Stomach (tissue), 9 donors: Measurements from ENCODE around the gene NRG2. TPM values are rescaled to one million over a fixed set of nuclear protein-coding genes. Genes with fewer than 3 reads are reported as not detected.

ENCODE experiments used
- DNase-seq, 2 donors: peaks; one replicate each; pipeline versions ENCODE4 v3.0.0 to v3.0.0-alpha.2; 2013 to 2019
- H3K27ac ChIP-seq, 5 donors: fragments of 200-600 bp in 4 of 5; sonication (generic) in 4 of 5; one replicate each; pipeline ENCODE4 v1.5.1; 2013 to 2019; ENCODE audit warnings: mild to moderate bottlenecking in 1 of 5, moderate library complexity in 1 of 5
- H3K27me3 ChIP-seq, 3 donors: fragments of 200-600 bp; sonication (generic); one replicate each; pipeline ENCODE4 v1.5.1; 2017 to 2019; ENCODE audit warnings: mixed run types in 1 of 3
- H3K36me3 ChIP-seq, 4 donors: fragments of 200-600 bp; sonication (generic); 1 replicate in 3 of 4; 2 replicates in 1 of 4; pipeline ENCODE4 v1.5.1; 2016 to 2019
- H3K4me1 ChIP-seq, 4 donors: fragments of 200-600 bp; sonication (generic); one replicate each; pipeline ENCODE4 v1.5.1; 2016 to 2019
- H3K4me3 ChIP-seq, 4 donors: fragments of 200-600 bp; sonication (generic) in 3 of 4; one replicate each; pipeline ENCODE4 v1.5.1; 2016 to 2019; ENCODE audit warnings: mild to moderate bottlenecking in 1 of 4
- H3K9me3 ChIP-seq, 4 donors: fragments of 200-600 bp; sonication (generic); one replicate each; pipeline ENCODE4 v1.5.1; 2016 to 2019
- EP300 ChIP-seq: sonication (generic); formaldehyde crosslinking; IDR thresholded peaks from one replicate; pipeline ENCODE4 v1.6.1; 2017; ENCODE audit warnings: antibody characterized with exemption
- POLR2A ChIP-seq, 4 donors: fragments of 450-650 bp; IDR thresholded peaks; one replicate each; pipeline ENCODE4 v1.6.1; 2016; ENCODE audit warnings: antibody characterized with exemption in 4 of 4, control low read depth in 2 of 4, mild to moderate bottlenecking in 1 of 4, moderate library complexity in 1 of 4
- POLR2AphosphoS5 ChIP-seq, 3 donors: sonication (generic); formaldehyde crosslinking; IDR thresholded peaks; one replicate each; pipeline ENCODE4 v1.6.1; 2016; ENCODE audit warnings: antibody characterized with exemption in 3 of 3
- WGBS, 5 donors: extraction: QIAGEN DNeasy Blood & Tissue Kit in 3 of 5; methylation state at CpG; one replicate each; pipeline versions ENCODE4 v1.1.5 to v1.1.7; 2013 to 2018; 5-methylcytosine and 5-hydroxymethylcytosine counted together
- intact Hi-C: fragments of 100-400 bp; cut with DNase I; formaldehyde crosslinking; loops from one replicate; pipeline ENCODE4 v1.15.1; 2023; ENCODE audit warnings: low total_unique reads
- polyA plus RNA-seq, 3 donors: library from polyadenylated mRNA; stranded (reverse); fragments of 200-250 nt; gene quantifications; one replicate each; pipeline ENCODE4 v1.2.3, GENCODE V29; 2013
- total RNA-seq, 5 donors: library from RNA; depleted of rRNA; stranded (reverse); fragments of >200 nt; gene quantifications; one replicate each; pipeline versions ENCODE4 v1.1.0 to v1.2.3, GENCODE V29; 2014 to 2016
- TF ChIP-seq, protein P1 (sequence below), 7 experiments: fragments of 450-650 bp in 4 of 7; fragments of 200-600 bp in 3 of 7; sonication (generic) in 3 of 7; IDR thresholded peaks; one replicate each; pipeline ENCODE4 v1.5.1; 2016 to 2019; ENCODE audit warnings: antibody characterized with exemption in 7 of 7, control low read depth in 2 of 7, mild to moderate bottlenecking in 1 of 7
- donor health status: healthy with polysubstance abuse.
- donor health status: Bipolar disorder and iron deficiency.
- donor health status: healthy.

NRG2 gene
- total and polyA plus RNA-seq, 8 donors = 0.25 to 22.2 (median 1.2) TPM; not detected in 1

DNA sequence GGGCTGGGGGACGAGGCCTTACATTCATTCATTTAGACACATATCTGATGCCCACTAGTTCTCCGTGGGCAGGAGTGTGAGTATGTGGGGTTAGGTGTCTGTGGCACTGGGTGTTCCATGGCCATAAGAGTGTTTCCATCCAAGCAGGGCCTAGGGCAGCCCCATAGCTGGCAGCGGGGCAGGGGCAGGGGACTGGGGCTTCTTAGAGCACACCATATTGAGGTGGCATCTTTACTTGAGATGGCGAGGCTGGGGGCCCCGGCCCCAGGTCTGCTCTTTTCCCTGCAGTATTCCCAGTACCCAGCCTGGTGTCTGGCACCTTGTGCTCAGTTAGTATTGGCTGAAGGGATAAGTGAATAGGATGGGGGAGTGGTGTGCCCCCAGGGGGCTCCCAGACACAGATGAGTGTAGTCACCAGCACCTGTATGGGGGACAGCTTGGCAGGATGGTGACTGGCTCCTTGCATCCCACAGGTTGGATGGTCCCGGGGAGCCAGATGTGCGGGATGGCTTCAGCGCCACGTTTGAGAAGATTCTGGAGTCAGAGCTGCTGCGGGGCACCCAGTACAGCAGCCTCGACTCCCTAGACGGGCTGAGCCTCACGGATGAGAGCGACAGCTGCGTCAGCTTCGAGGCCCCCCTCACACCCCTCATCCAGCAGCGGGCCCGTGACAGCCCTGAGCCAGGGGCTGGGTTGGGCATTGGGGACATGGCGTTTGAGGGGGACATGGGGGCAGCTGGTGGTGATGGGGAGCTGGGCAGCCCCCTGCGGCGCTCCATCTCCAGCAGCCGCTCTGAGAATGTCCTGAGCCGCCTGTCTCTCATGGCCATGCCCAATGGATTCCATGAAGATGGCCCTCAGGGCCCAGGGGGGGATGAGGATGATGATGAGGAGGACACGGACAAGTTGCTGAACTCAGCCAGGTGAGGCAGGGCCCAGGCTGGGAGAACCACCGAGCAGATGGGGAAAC is 230.0 kb downstream of the NRG2 start:
- no peak for DNase-seq
- TF ChIP-seq POLR2A (IDR thresholded peaks at IDR 0.05) (no peak), POLR2AphosphoS5 (IDR thresholded peaks at IDR 0.05) (no peak), EP300 (no peak)
- TF ChIP-seq, protein P1, sequence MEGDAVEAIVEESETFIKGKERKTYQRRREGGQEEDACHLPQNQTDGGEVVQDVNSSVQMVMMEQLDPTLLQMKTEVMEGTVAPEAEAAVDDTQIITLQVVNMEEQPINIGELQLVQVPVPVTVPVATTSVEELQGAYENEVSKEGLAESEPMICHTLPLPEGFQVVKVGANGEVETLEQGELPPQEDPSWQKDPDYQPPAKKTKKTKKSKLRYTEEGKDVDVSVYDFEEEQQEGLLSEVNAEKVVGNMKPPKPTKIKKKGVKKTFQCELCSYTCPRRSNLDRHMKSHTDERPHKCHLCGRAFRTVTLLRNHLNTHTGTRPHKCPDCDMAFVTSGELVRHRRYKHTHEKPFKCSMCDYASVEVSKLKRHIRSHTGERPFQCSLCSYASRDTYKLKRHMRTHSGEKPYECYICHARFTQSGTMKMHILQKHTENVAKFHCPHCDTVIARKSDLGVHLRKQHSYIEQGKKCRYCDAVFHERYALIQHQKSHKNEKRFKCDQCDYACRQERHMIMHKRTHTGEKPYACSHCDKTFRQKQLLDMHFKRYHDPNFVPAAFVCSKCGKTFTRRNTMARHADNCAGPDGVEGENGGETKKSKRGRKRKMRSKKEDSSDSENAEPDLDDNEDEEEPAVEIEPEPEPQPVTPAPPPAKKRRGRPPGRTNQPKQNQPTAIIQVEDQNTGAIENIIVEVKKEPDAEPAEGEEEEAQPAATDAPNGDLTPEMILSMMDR (IDR thresholded peaks at IDR 0.05) = no peak
- 84 to 92% (median 87%) methylated on average over 13 to 25 of the region's 25 CpGs for WGBS, 5 donors

DNA sequence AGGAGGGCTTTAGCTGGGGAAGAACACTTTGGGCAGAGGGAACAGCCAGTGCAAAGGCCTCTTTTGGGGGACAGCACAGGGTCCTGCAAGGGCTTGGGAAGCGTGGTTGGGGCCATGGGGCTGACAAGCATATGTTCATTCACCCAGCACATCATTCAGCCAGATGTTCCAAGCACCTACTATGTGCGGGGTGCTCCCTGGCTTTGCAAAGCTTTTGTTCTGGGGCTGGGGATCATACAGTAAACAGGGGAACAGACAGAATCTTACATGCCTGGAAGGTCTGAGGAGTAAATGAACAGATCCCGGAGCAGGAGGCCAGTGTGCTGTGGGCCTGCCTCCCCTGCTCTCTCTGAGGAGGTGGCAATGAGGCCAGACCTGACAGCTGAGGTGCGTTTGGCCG is 230.8 kb downstream of the NRG2 start:
- DNase-seq = no peak

More for the DNA sequence above, 230.0 kb downstream of the NRG2 start:
- Histone ChIP-seq H3K27me3 (peaks cover 0 to 36% (median 11%) of the 10 kb centered on the region in 3 donors), H3K36me3 (no peaks in the 10 kb centered on the region), H3K9me3 (peaks cover 0 to 3% (median under 1%) of the 10 kb centered on the region in 4 donors), H3K4me3 (no peak overlapping the region), H3K4me1 (no peaks in the 10 kb centered on the region), H3K27ac (no peak overlapping the region)
- intact Hi-C loops = no loop called here

DNA sequence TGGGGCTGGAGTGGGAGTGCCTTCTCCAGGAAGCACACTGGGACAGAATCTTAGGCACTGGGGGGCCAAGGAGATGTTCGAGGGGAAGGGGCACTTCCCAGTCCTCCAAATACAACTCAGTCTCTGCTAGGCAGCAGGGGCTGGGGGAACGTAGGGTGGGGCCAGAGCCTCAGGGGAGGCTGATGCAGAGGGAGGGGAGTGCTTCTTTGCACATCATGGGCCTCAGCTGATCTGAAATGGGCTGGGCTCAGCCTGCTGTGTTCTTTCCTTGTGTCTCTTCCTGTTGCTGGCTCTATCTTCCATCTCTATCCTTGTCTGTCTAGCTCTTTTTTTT is 231.9 kb downstream of the NRG2 start:
- 16 to 45% (median 28%) methylated on average over 2 of the region's 2 CpGs for WGBS, 5 donors

More for the DNA sequence above, 230.8 kb downstream of the NRG2 start:
- TF ChIP-seq POLR2A (IDR thresholded peaks at IDR 0.05) = no peak
- H3K9me3 ChIP-seq = no peaks in the 10 kb centered on the region
- H3K4me3 ChIP-seq = no peak overlapping the region
- no peak overlapping the region for H3K27ac ChIP-seq
- H3K4me1 ChIP-seq = no peaks in the 10 kb centered on the region
- H3K27me3 ChIP-seq = peaks cover 0 to 37% (median 12%) of the 10 kb centered on the region in 3 donors
- intact Hi-C loops = no loop called here
- no peaks in the 10 kb centered on the region for H3K36me3 ChIP-seq
- 66 to 80% (median 78%) methylated on average over 5 of the region's 5 CpGs for WGBS, 5 donors

DNA sequence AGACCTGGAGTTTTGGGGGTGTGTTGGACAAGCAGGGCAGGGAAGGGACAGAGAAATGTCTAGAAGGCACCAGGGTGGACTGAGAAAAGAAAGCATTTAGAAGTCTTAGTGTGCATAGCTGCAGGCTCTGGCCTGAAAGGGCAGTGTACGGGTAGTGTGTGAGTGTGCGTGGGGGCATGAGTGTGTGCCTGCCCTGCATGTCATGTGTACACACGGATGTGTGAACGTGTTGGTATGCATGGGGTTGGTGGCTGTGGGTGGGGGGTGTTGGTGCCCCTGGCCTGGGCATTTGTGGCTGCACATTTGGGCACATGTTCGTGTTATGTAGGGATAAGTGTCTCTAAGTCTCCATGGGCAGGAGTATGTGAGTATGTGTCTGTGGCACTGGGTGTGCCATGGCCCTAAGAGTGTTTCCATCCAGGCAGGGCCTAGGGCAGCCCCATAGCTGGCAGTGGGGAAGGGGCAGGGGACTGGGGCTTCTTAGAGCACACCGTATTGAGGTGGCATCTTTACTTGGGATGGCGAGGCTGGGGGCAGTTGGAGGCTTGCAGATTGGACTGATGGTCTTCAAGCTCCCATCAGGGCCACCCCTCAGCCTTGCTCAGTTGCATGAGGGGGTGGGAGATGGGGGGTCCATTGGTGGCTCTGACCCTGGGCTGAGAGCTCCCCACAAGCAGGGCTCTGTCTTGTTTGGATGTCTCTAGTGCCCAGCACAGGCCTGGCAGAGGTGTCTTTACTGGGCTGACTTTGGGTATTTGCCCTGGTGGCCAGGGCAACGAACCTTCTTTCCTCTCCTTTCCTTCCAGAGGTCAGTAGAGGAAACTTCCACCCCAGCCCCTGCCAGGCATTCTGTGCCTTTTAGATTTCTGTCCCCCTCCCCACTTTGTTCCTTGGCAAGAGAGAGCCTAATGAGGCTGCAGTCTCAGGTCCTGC is 232.5 kb downstream of the NRG2 start:
- TF ChIP-seq, protein P1 (IDR thresholded peaks at IDR 0.05) = no peak
- TF ChIP-seq POLR2AphosphoS5 (IDR thresholded peaks at IDR 0.05) = no peak
- TF ChIP-seq EP300 = no peak
- TF ChIP-seq POLR2A (IDR thresholded peaks at IDR 0.05) = no peak
- H3K36me3 ChIP-seq = no peaks in the 10 kb centered on the region
- no peaks in the 10 kb centered on the region for H3K9me3 ChIP-seq
- no peak for DNase-seq
- 70 to 80% (median 77%) methylated on average over 8 of the region's 8 CpGs for WGBS, 5 donors
- H3K27ac ChIP-seq = no peak overlapping the region
- intact Hi-C loops = no loop called here
- no peaks in the 10 kb centered on the region for H3K4me1 ChIP-seq
- no peak overlapping the region for H3K4me3 ChIP-seq
- H3K27me3 ChIP-seq = peaks cover 0 to 38% (median 16%) of the 10 kb centered on the region in 3 donors

More for the DNA sequence above, 231.9 kb downstream of the NRG2 start:
- no peaks in the 10 kb centered on the region for H3K9me3 ChIP-seq
- intact Hi-C loops = no loop called here
- no peak overlapping the region for H3K27ac ChIP-seq
- H3K36me3 ChIP-seq = no peaks in the 10 kb centered on the region
- peaks cover 0 to 34% (median 16%) of the 10 kb centered on the region in 3 donors for H3K27me3 ChIP-seq
- no peak for DNase-seq
- H3K4me3 ChIP-seq = no peak overlapping the region
- no peaks in the 10 kb centered on the region for H3K4me1 ChIP-seq
- TF ChIP-seq EP300 (no peak), POLR2A (IDR thresholded peaks at IDR 0.05) (no peak), POLR2AphosphoS5 (IDR thresholded peaks at IDR 0.05) (no peak)
- TF ChIP-seq, protein P1 (IDR thresholded peaks at IDR 0.05) = no peak
